Measurements from ENCODE around the gene ADCK2. TPM values are rescaled to one million over a fixed set of nuclear protein-coding genes. Genes with fewer than 3 reads are reported as not detected.

The ADCK2 gene
- total RNA-seq, 1 donor from 2014 or later = 40.9 TPM

DNA sequence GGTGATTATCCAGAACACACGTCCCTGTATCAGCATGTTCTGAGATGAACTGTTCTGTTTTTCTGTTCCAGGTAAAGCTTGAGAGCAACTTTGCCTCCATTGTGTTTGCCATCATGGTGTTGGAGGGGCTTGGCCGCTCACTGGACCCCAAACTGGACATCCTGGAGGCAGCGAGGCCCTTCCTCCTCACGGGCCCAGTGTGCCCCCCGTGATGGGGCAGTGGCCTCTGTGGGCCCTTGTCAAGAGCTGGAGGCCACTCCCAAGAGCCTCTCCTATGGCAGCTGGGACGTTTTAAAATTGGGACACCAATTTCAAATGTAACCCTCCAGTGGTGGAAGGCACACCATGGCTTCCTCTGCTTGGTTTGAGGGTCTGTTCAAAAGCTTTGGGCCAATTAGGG lies 21.8 kb downstream of the ADCK2 start:
- Histone ChIP-seq H3K27me3 (ENCODE audit: control insufficient read depth, insufficient read depth, low read length) (no peaks in the 10 kb centered on the region), H3K36me3 (ENCODE audit: control insufficient read depth, insufficient read depth, low read length) (no peaks in the 10 kb centered on the region), H3K4me3 (ENCODE audit: low read depth, low read length) (no peak overlapping the region)
- TF ChIP-seq, protein P1, sequence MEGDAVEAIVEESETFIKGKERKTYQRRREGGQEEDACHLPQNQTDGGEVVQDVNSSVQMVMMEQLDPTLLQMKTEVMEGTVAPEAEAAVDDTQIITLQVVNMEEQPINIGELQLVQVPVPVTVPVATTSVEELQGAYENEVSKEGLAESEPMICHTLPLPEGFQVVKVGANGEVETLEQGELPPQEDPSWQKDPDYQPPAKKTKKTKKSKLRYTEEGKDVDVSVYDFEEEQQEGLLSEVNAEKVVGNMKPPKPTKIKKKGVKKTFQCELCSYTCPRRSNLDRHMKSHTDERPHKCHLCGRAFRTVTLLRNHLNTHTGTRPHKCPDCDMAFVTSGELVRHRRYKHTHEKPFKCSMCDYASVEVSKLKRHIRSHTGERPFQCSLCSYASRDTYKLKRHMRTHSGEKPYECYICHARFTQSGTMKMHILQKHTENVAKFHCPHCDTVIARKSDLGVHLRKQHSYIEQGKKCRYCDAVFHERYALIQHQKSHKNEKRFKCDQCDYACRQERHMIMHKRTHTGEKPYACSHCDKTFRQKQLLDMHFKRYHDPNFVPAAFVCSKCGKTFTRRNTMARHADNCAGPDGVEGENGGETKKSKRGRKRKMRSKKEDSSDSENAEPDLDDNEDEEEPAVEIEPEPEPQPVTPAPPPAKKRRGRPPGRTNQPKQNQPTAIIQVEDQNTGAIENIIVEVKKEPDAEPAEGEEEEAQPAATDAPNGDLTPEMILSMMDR (IDR thresholded peaks at IDR 0.05; ENCODE audit: insufficient read depth, low read length, poor library complexity, severe bottlenecking) = no peak
- DNase-seq (ENCODE audit: low read depth) = no peak

DNA sequence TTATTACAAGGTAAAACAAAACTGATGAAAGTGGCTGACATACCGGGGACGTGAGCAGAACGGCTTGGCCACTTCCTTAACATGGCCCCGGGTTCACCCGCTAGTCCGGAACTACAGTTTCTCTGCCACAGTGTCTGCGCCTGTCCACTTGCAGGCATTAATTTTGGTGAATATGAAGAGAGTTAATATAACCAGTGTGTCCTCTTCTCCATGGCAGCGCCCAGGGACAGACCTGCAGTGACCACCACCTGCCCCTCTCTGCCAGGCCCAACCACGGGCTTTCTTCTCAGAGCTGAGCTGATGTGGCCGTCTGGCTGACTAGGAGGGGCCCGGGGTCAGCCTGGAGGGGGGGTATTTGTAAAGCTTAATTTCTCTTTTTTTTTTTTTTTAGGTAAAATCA lies 22.6 kb downstream of the ADCK2 start:
- no peaks in the 10 kb centered on the region for H3K36me3 ChIP-seq (ENCODE audit: control insufficient read depth, insufficient read depth, low read length)
- DNase-seq (ENCODE audit: low read depth) = no peak
- no peaks in the 10 kb centered on the region for H3K27me3 ChIP-seq (ENCODE audit: control insufficient read depth, insufficient read depth, low read length)
- TF ChIP-seq, protein P1 (IDR thresholded peaks at IDR 0.05; ENCODE audit: insufficient read depth, low read length, poor library complexity, severe bottlenecking) = no peak
- no peak overlapping the region for H3K4me3 ChIP-seq (ENCODE audit: low read depth, low read length)

DNA sequence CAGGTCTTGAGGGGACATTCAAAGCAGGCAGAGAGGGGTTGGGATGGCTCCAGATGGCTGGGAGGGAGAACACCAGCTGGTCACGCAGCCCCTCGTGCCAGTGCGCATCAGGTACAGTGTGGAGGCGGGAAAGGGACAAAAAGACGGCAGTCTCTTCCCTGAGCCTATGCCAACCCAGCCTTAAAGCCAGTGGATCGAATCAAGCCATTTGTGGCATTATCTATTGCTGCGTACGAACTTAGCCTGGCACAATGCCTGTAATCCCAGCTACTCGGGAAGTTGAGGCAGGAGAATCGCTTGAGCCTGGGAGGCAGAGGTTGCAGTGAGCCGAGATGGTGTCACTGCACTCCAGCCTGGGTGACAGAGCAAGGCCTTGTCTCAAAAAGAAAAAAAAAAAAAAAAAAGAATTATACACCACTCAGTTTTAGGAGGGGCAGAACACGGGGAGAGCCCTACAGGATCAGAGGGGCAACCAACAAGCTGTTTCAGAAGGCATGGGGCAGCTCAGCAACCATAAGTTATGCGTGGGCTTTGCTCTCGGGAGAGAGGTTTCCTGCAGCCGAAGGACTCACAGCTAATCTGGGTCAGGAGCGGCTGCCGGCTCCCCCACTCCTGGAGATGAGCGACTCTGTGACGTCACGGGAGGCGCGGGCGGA lies 23.4 kb downstream of the ADCK2 start:
- Histone ChIP-seq H3K27me3 (ENCODE audit: control insufficient read depth, insufficient read depth, low read length) (no peaks in the 10 kb centered on the region), H3K36me3 (ENCODE audit: control insufficient read depth, insufficient read depth, low read length) (no peaks in the 10 kb centered on the region), H3K4me3 (ENCODE audit: low read depth, low read length) (peak overlapping the region; percentile 100)
- TF ChIP-seq, protein P1 (IDR thresholded peaks at IDR 0.05; ENCODE audit: insufficient read depth, low read length, poor library complexity, severe bottlenecking) = no peak
- DNase-seq (ENCODE audit: low read depth) = peak; percentile 63

DNA sequence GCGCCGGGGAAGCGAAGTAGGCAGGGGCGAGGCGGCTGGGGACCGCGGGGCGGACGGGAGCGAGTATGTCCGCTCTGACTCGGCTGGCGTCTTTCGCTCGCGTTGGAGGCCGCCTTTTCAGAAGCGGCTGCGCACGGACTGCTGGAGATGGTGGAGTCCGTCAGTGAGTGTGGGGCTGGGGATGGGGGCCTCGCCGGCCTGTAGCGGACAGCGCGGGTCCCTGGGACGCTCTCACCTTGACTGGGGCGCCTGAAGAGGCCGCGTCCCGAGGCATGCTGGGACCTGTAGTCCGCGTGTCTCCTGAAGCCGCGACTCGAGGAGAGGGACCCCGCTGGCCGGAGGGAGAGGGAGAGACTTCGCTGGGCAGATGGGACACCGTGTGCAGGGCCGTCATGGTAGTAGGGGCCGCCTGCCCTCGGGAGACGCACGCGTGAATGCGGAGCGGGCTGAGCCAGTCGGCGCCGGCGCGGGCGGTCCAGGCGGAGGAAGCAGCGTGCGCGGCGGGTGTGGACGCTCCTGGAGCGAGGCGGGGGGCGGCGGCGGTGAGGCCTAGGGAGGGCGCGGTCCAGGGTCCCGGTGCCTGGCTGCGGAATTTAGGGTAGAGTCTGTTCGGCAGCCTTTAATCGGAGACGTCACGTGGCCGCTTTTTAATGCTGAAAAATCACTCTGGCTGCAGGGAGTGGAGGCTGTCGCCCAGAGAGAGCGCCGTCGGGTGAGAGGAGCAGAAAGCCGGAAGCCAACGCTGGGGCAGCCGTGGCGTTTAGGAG lies 24.1 kb downstream of the ADCK2 start, which contains the start of gene NDUFB2:
TSS of gene NDUFB2 (plus strand) at position 29 of the 767 bp plus-strand sequence. CDS start at position 66, 37 bp downstream.
- TF ChIP-seq, protein P1 (IDR thresholded peaks at IDR 0.05; ENCODE audit: insufficient read depth, low read length, poor library complexity, severe bottlenecking) = no peak

DNA sequence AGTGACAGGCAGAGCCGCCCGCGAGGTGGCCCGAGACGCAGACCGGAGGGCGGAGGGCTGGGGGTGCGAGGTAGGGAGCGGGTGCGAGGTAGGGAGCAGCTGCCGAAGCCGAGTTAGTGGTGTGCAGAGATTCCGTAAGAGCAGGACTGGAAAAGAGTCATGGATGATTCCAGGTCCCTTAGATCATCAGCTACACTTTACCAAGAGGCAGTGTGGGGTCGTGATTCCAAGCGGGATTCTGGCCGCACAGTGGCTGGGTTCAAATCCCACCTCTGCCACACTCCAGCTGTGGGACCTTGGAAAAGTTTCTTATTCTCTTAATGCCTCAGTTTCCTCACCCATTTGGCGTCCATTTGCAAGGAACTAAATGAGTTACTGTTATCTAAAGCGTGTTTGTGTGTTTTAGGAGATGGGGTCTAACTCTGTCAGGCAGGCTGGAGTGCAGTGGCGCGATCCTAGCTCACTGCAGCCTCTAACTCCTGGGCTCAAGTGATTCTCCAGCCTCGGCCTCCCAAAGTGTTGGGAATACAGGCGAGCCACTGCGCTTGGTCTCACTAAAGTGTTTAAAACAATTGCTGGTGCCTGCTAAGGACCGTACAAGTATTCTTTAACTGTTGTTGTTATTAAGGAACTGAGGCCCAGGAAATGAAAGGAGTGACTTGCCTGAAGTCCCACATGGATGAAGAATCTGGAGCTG lies 24.9 kb downstream of the ADCK2 start:
- TF ChIP-seq, protein P1 (IDR thresholded peaks at IDR 0.05; ENCODE audit: insufficient read depth, low read length, poor library complexity, severe bottlenecking) = no peak
- H3K36me3 ChIP-seq (ENCODE audit: control insufficient read depth, insufficient read depth, low read length) = no peaks in the 10 kb centered on the region
- peak overlapping the region; percentile 100 for H3K4me3 ChIP-seq (ENCODE audit: low read depth, low read length)
- H3K27me3 ChIP-seq (ENCODE audit: control insufficient read depth, insufficient read depth, low read length) = no peaks in the 10 kb centered on the region
- DNase-seq (ENCODE audit: low read depth) = no peak

More for the DNA sequence above, 24.1 kb downstream of the ADCK2 start, which contains the start of gene NDUFB2:
- H3K36me3 ChIP-seq (ENCODE audit: control insufficient read depth, insufficient read depth, low read length) = no peaks in the 10 kb centered on the region
- peak; percentile 43 for DNase-seq (ENCODE audit: low read depth)
- H3K4me3 ChIP-seq (ENCODE audit: low read depth, low read length) = peak within 1 kb of the TSS; percentile 100
- H3K27me3 ChIP-seq (ENCODE audit: control insufficient read depth, insufficient read depth, low read length) = no peaks in the 10 kb centered on the region

All from kidney epithelial cell (primary cell).